A673 (cell line): Measurements from ENCODE around the gene MBNL2. TPM values are rescaled to one million over a fixed set of nuclear protein-coding genes. Genes with fewer than 3 reads are reported as not detected.

Source experiments
- BruUV-seq: library from RNA; stranded (reverse); fragments of 400-500 nt; replicated peaks from 2 replicates; lab custom pipeline; 2021; lab: Mats Ljungman, UMichigan
- CTCF ChIA-PET: fragments of 300-600 bp; sonication (Branson Sonifier 250); formaldehyde crosslinking; loops from one replicate; lab custom pipeline; 2022; ENCODE audit warnings: antibody characterized with exemption; lab: Charles Lee
- POLR2A ChIA-PET: fragments of 300-600 bp; sonication (Branson Sonifier 250); formaldehyde crosslinking; loops from one replicate; lab custom pipeline; 2022; ENCODE audit warnings: antibody characterized with exemption; ENCODE audit not compliant: low non-redundant PET; lab: Charles Lee
- DNase-seq: peaks from one replicate; pipeline ENCODE4 v3.0.0-alpha.2; 2015; ENCODE audit warnings: low spot score
- H3K27ac ChIP-seq: fragments of 200-600 bp; sonication (generic); 2 replicates; pipeline ENCODE4 v1.5.1; 2016; ENCODE audit warnings: mixed run types, low read depth, mild to moderate bottlenecking, mixed read lengths, antibody characterized with exemption, low read length; ENCODE audit not compliant: poor library complexity, severe bottlenecking
- H3K27me3 ChIP-seq: fragments of 200-600 bp; sonication (generic); replicated peaks from 2 replicates; pipeline ENCODE4 v1.6.1; 2017; ENCODE audit warnings: mixed run types, low read depth, mild to moderate bottlenecking, mixed read lengths, antibody characterized with exemption, low read length; ENCODE audit not compliant: insufficient read depth, poor library complexity
- H3K36me3 ChIP-seq: fragments of 200-600 bp; sonication (generic); 2 replicates; pipeline ENCODE4 v1.6.1; 2016; ENCODE audit warnings: mixed run types, mild to moderate bottlenecking, mixed read lengths, antibody characterized with exemption, low read length; ENCODE audit not compliant: insufficient read depth, poor library complexity, severe bottlenecking
- H3K4me1 ChIP-seq: fragments of 200-600 bp; sonication (generic); 2 replicates; pipeline ENCODE4 v1.6.1; 2017; ENCODE audit warnings: mixed run types, mild to moderate bottlenecking, mixed read lengths, antibody characterized with exemption, low read length; ENCODE audit not compliant: insufficient read depth, poor library complexity, severe bottlenecking
- H3K4me3 ChIP-seq: fragments of 200-600 bp; sonication (generic); 2 replicates; pipeline ENCODE4 v1.5.1; 2016; ENCODE audit warnings: low read depth, mixed run types, mild to moderate bottlenecking, mixed read lengths, low read length; ENCODE audit not compliant: poor library complexity, severe bottlenecking
- H3K9me3 ChIP-seq: fragments of 200-600 bp; sonication (generic); 2 replicates; pipeline ENCODE4 v1.6.1; 2016; ENCODE audit warnings: mixed run types, low read depth, mild to moderate bottlenecking, mixed read lengths, antibody characterized with exemption, low read length; ENCODE audit not compliant: poor library complexity, severe bottlenecking
- CTCF ChIP-seq: fragments of 300-800, 200-600 bp; sonication (generic); conservative IDR thresholded peaks from 2 replicates; pipeline ENCODE4 v1.5.1; 2017; ENCODE audit warnings: low read depth, mild to moderate bottlenecking, antibody characterized with exemption, low read length, moderate library complexity, mixed read lengths
- EZH2 ChIP-seq: fragments of 200-600 bp; sonication (generic); IDR thresholded peaks from 2 replicates; pipeline ENCODE4 v1.6.1; 2017; ENCODE audit warnings: borderline replicate concordance, low read depth, mild to moderate bottlenecking, mixed read lengths, antibody characterized with exemption, low read length; ENCODE audit not compliant: poor library complexity, severe bottlenecking
- intact Hi-C: fragments of 100-400 bp; cut with micrococcal nuclease; formaldehyde crosslinking; loops from one replicate; pipeline ENCODE4 v1.10.0; 2022; ENCODE audit not compliant: unreplicated experiment
- total RNA-seq: library from RNA; stranded (reverse); gene quantifications from 2 replicates; pipeline ENCODE4 v1.2.3, GENCODE V29; 2021

The MBNL2 gene
- total RNA-seq, 1 experiment from 2014 or later: 12.0 TPM

GRCh38 chr13:97369261-97369893, 147.2 kb downstream of the MBNL2 start:
- no TSS peak for BruUV-seq
- no peaks in the 10 kb centered on the region for H3K36me3 ChIP-seq
- POLR2A ChIA-PET: no interaction called here
- H3K4me3 ChIP-seq: peak overlapping the region; percentile 36
- H3K27me3 ChIP-seq: no peaks in the 10 kb centered on the region
- intact Hi-C loops: loop anchor here (10.0 kb wide), 1 partner anchor 205 kb away; no protein-coding TSS in a partner anchor
- H3K4me1 ChIP-seq: peaks cover 4% of the 10 kb centered on the region
- peak overlapping the region; percentile 26 for H3K27ac ChIP-seq
- peak; percentile 31 for DNase-seq
- CTCF ChIA-PET: no interaction called here
- no peaks in the 10 kb centered on the region for H3K9me3 ChIP-seq
- no peak for TF ChIP-seq CTCF
- TF ChIP-seq EZH2: no peak

GRCh38 chr13:97371486-97372109, 149.5 kb downstream of the MBNL2 start:
- ChIA-PET CTCF (interaction anchor here (0.7 kb wide), 1 partner anchor 76 kb away, joined by 3 read pairs; no protein-coding TSS in a partner anchor), POLR2A (no interaction called here)
- DNase-seq: no peak
- no peaks in the 10 kb centered on the region for H3K27me3 ChIP-seq
- H3K4me1 ChIP-seq: peaks cover 4% of the 10 kb centered on the region
- BruUV-seq: no TSS peak
- no peak for TF ChIP-seq EZH2
- no peak overlapping the region for H3K4me3 ChIP-seq
- no peaks in the 10 kb centered on the region for H3K9me3 ChIP-seq
- H3K36me3 ChIP-seq: no peaks in the 10 kb centered on the region
- H3K27ac ChIP-seq: no peak overlapping the region
- intact Hi-C loops: no loop called here

- peaks cover 4% of the 10 kb centered on the region for H3K4me1 ChIP-seq
- ChIA-PET POLR2A (no interaction called here), CTCF (no interaction called here)
- H3K4me3 ChIP-seq: no peak overlapping the region
- TF ChIP-seq EZH2 (no peak), CTCF (no peak)
- H3K36me3 ChIP-seq: no peaks in the 10 kb centered on the region
- no peak overlapping the region for H3K27ac ChIP-seq
- DNase-seq: no peak
- intact Hi-C loops: no loop called here
- no TSS peak for BruUV-seq
- no peaks in the 10 kb centered on the region for H3K9me3 ChIP-seq
- no peaks in the 10 kb centered on the region for H3K27me3 ChIP-seq
Measured at GRCh38 chr13:97372936-97373335, 150.8 kb downstream of the MBNL2 start.
